Activated CD4-positive, alpha-beta T cell treated with anti-CD3 and anti-CD28 coated beads, Interleukin-2, Interleukin-6, amounts not matched to agents 100 ng/mL and 50 ng/mL, durations not matched to agents 16 hours and 8 hours (primary cell): ENCODE measurements around the gene CTNNA3.
A peak's percentile ranks its signal among the peaks of the same experiment; 100 is the strongest.

ENCODE experiments used
- DNase-seq: peaks from one replicate; pipeline ENCODE4 v3.0.0-alpha.2; 2020

CTNNA3 gene

DNA sequence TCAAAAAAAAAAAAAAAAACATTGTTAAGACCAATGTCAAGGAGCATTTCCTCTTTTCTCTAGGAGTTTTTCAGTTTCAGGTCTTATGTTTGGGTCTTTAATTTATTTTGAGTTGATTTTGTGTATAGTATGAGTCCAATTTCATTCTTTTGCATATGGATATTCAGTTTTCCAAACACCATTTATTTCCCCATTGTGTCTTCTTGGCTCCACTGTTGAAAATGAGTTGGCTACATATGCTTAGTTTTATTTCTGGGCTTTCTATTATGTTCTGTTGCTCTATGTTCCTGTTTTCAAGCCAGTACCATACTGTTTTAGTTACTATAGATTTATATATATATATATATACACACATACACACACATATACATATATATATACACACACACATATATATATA lies 1506.7 kb downstream of the CTNNA3 start:
- no peak for DNase-seq

- DNase-seq, result no peak
Measured at GRCh38 chr10:66187053-66187733, 1508.8 kb downstream of the CTNNA3 start.

DNA sequence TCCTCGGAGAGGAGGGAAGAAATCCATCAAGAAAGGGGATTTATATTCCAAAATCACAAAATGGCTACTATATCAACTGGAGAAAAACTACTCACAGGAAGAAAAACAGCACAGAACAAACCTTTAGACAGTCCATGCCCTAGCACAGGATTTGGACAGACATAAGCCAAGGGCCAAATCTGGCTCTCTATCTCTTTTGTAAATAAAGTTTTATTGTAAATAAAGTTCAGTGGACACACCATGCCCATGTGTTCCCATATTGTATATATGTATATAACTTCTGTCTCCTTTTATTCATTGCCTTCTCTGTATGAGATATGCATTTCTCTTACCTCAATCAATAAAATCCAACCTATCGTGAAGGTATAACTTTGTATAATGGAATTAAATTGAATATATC lies 1513.0 kb downstream of the CTNNA3 start:
- DNase-seq, result no peak

GRCh38 chr10:66180581-66181318 lies 1515.2 kb downstream of the CTNNA3 start:
- DNase-seq, result peak; percentile 65

GRCh38 chr10:66180021-66180420 lies 1516.0 kb downstream of the CTNNA3 start:
- DNase-seq, result no peak

DNA sequence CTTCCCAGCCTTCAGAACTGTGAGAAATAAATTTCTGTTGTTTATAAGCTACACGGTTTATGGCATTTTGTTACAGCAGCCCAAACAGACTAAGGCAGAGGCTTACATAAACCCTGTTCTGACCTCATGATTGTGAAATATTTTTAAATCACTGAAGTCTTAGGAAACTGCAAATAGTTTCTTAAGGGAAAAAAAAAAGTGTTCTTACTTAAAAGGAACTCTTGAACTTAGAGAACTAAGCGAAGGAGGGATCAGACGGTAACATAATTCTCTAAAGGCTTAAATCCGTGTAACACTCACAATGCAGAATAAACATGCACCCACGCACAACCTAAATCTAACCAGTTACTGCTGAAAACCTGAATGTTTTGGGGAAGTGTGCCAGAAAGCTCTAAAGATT lies 1519.2 kb downstream of the CTNNA3 start:
- no peak for DNase-seq

- DNase-seq, result no peak
Measured at GRCh38 chr10:66167816-66168215, 1528.2 kb downstream of the CTNNA3 start.

GRCh38 chr10:66162560-66163143 lies 1533.3 kb downstream of the CTNNA3 start:
- no peak for DNase-seq

- DNase-seq, result no peak
Measured at GRCh38 chr10:66151346-66151745, 1544.6 kb downstream of the CTNNA3 start.

GRCh38 chr10:66148312-66148711 lies 1547.7 kb downstream of the CTNNA3 start:
- no peak for DNase-seq

GRCh38 chr10:66144016-66144415 lies 1552.0 kb downstream of the CTNNA3 start:
- no peak for DNase-seq

GRCh38 chr10:66102756-66103155 lies 1593.2 kb downstream of the CTNNA3 start:
- no peak for DNase-seq

DNA sequence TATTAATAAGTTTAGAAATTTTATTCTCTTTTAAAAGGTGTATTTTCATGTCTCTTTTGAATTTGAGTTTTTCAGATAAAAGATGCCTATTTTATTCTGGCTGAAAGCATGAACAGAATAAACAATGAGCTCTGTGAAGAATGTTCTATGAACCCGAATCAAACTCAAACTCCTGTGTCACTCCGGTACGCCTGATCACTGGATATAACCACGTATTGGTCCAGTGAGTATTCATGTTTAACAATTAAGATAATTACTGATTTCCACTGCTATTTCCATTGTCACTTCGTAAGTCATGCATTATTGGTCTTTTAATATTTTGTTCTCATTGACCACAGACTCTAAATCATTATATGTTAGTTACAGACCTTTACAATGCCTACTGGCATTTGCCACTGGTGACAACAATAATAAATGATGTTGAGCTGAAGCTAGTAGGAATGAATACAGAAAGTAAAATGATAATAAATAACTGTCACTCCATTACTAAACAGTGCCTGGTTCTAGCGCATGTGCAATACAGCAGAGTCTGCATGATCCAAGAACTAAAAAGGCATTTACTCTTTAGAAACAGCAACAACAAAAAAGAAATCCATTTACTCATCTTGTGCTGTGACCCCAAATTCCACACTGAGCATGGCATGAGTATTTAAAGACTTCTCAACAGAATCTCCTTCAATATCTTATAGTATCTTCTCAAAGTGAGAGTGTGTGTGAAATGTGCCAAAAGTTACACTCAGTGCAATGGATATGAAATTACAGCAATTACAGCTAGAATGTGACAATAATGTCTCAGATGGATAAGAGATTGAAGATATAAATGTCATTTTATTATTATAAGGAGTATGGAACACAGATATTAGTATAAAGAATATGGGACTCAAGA lies 1597.2 kb downstream of the CTNNA3 start:
- DNase-seq, result no peak

- DNase-seq, result no peak
Measured at GRCh38 chr10:66095610-66096009, 1600.4 kb downstream of the CTNNA3 start.

DNA sequence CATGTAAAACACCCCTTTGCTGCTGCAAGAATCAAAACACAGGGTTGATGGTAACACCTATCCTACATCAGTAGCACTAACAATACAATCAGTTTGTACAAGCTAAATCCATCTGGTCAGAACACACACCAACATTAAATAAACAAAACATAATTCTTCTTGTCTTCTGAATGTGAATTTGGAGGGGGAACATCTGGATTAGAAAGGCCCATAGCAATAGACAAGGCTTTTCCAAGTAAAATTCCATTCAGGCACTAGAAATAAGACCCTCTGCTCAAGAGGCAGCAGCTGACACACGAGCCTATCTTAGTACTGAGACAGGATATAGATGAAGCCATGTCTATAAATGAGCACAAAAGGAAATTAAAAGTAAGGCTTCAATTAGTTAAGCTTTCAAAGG lies 1610.1 kb downstream of the CTNNA3 start:
- no peak for DNase-seq

DNA sequence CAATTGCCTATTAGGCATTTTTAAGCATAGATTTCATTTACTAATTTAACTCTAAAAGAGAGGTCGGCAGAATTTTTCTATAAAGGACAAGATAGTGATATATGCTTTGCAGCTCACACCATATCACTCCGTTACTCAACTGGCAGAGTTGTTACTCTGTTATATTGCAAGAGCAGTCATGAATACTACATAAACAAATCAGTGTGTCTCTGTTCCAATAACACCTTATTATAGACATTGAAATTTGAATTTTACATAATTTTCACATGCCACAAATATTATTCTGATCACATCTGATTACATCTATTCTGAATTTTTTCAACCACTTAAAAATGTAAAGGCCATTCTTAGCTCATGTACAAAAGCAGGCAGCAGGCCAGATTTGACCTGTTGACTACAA lies 1624.1 kb downstream of the CTNNA3 start:
- no peak for DNase-seq

DNA sequence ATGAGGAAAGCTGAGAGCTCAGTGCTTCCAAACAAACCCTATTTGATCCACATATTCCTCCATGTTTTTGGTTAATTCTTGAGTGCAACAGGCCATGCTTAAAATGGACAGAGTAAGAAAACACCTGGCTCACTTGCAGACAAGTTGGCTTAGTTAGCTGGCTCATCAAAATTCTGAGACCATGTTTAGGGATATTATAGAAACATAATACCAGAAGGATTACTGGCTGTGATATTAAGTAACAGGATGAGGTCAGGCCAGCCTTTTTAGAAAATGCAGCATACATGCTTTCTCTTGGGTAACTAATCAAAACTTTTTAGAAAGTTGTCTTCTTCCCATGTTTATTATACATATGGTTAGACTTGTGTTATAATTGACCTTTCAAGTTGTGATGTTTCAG lies 1637.4 kb downstream of the CTNNA3 start:
- no peak for DNase-seq

GRCh38 chr10:66049335-66049734 lies 1646.7 kb downstream of the CTNNA3 start:
- no peak for DNase-seq

DNA sequence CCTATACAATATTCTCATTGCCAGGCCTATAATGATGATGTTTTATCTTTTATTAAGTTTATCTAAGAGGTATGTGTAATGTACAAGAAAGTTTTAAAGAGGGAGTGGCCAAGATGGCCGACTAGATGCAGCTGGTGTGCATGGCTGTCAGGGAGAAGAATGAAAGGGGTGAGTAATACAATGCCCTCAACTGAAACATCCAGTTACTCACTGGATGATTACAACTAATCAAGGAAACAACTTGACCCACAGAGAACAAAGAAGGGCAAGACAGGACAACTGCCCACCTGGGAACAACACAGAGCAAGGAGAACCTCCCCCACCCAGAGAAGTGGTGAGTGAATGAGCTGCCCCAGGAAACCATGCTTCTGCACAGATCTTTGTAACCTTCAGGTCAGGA lies 1650.1 kb downstream of the CTNNA3 start:
- no peak for DNase-seq

GRCh38 chr10:66041771-66042170 lies 1654.2 kb downstream of the CTNNA3 start:
- DNase-seq, result no peak

GRCh38 chr10:66038623-66039022 lies 1657.4 kb downstream of the CTNNA3 start:
- no peak for DNase-seq

DNA sequence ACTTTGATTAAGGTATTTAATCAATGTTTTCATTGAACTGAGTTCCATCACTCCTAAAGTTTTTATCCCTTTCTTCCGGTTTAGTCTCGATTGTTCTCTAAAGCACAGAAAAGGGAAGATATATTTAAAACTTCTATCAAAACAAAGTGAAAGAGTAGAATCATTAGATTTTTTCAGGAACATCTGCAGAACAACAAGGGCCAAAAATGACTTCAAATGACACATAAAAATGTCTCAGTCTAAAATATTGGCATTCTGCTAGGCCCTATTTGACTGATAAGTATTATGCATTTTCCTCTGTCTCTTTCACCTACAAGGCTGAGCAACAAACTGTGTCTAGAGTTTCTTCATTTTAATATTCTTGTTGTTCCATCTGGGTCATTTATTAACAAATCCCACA lies 1669.7 kb downstream of the CTNNA3 start:
- no peak for DNase-seq

- DNase-seq, result no peak
Measured at GRCh38 chr10:66025186-66025585, 1670.8 kb downstream of the CTNNA3 start.
